H9 (cell line): ENCODE measurements around the gene DEUP1. TPM values are rescaled to one million over a fixed set of nuclear protein-coding genes. Genes with fewer than 3 reads are reported as not detected.

ENCODE experiments used
- DNase-seq: peaks from one replicate; pipeline ENCODE4 v3.0.0-alpha.2; 2017
- H2AFZ ChIP-seq: one replicate; pipeline ENCODE4 v1.6.1; 2013; ENCODE audit warnings: mild to moderate bottlenecking, low read length, control low read depth, moderate library complexity
- H2AK5ac ChIP-seq: 2 replicates; pipeline ENCODE4 v1.6.1; 2013; ENCODE audit warnings: low read length, control low read depth, mixed read lengths; ENCODE audit not compliant: insufficient read length
- H2BK120ac ChIP-seq: one replicate; pipeline ENCODE4 v1.6.1; 2013; ENCODE audit warnings: low read depth, mild to moderate bottlenecking, low read length, control low read depth, inconsistent platforms; ENCODE audit not compliant: poor library complexity, severe bottlenecking
- H2BK12ac ChIP-seq: 2 replicates; pipeline ENCODE4 v1.6.1; 2013; ENCODE audit warnings: low read length, control low read depth, mixed read lengths, low read depth; ENCODE audit not compliant: insufficient read length
- H2BK15ac ChIP-seq: 2 replicates; pipeline ENCODE4 v1.6.1; 2013; ENCODE audit warnings: low read depth, low read length, control low read depth
- H2BK20ac ChIP-seq: one replicate; pipeline ENCODE4 v1.6.1; 2013; ENCODE audit warnings: low read depth, mild to moderate bottlenecking, low read length, control low read depth, inconsistent platforms; ENCODE audit not compliant: poor library complexity, severe bottlenecking
- H2BK5ac ChIP-seq: 2 replicates; pipeline ENCODE4 v1.6.1; 2013; ENCODE audit warnings: low read length, control low read depth, mixed read lengths; ENCODE audit not compliant: insufficient read length
- H3K14ac ChIP-seq: 2 replicates; pipeline ENCODE4 v1.6.1; 2013; ENCODE audit warnings: low read length, control low read depth; ENCODE audit not compliant: insufficient read depth
- H3K18ac ChIP-seq: 2 replicates; pipeline ENCODE4 v1.6.1; 2013; ENCODE audit warnings: low read depth, mild to moderate bottlenecking, mixed read lengths, low read length, control low read depth; ENCODE audit not compliant: insufficient read length
- H3K23ac ChIP-seq: 2 replicates; pipeline ENCODE4 v1.6.1; 2013; ENCODE audit warnings: low read length, control low read depth, mixed read lengths, low read depth; ENCODE audit not compliant: insufficient read length
- H3K23me2 ChIP-seq: 2 replicates; pipeline ENCODE4 v1.6.1; 2013; ENCODE audit warnings: low read depth, mild to moderate bottlenecking, mixed read lengths, low read length, control low read depth; ENCODE audit not compliant: insufficient read length, poor library complexity, severe bottlenecking
- H3K27ac ChIP-seq: 2 replicates; pipeline ENCODE4 v1.5.1; 2013; ENCODE audit warnings: low read length, control low read depth, mixed read lengths, low read depth; ENCODE audit not compliant: insufficient read length
- H3K27me3 ChIP-seq: 2 replicates; pipeline ENCODE4 v1.6.1; 2013; ENCODE audit warnings: low read length, control low read depth, inconsistent platforms; ENCODE audit not compliant: insufficient read depth
- H3K4ac ChIP-seq: 2 replicates; pipeline ENCODE4 v1.6.1; 2013; ENCODE audit warnings: low read depth, mild to moderate bottlenecking, control low read depth, inconsistent platforms, low read length, moderate library complexity
- H3K4me1 ChIP-seq: 2 replicates; pipeline ENCODE4 v1.6.1; 2013; ENCODE audit warnings: low read length, control low read depth, inconsistent platforms; ENCODE audit not compliant: insufficient read depth
- H3K4me2 ChIP-seq: 2 replicates; pipeline ENCODE4 v1.6.1; 2013; ENCODE audit warnings: low read length, control low read depth, mixed read lengths; ENCODE audit not compliant: insufficient read length, insufficient read depth
- H3K56ac ChIP-seq: 2 replicates; pipeline ENCODE4 v1.6.1; 2013; ENCODE audit warnings: low read depth, mild to moderate bottlenecking, mixed read lengths, low read length, control low read depth; ENCODE audit not compliant: insufficient read length
- H3K79me1 ChIP-seq: 2 replicates; pipeline ENCODE4 v1.6.1; 2013; ENCODE audit warnings: low read depth, mild to moderate bottlenecking, moderate library complexity, low read length, control low read depth, inconsistent platforms; ENCODE audit not compliant: insufficient read depth, poor library complexity, severe bottlenecking
- H3K79me2 ChIP-seq: 2 replicates; pipeline ENCODE4 v1.6.1; 2013; ENCODE audit warnings: low read length, control low read depth, inconsistent platforms; ENCODE audit not compliant: insufficient read depth
- H3K9ac ChIP-seq: 2 replicates; pipeline ENCODE4 v1.6.1; 2013; ENCODE audit warnings: low read length, control low read depth, mixed read lengths; ENCODE audit not compliant: insufficient read length; ENCODE audit errors: extremely low read depth
- H3K9me3 ChIP-seq: one replicate; pipeline ENCODE4 v1.6.1; 2013; ENCODE audit warnings: low read depth, low read length, inconsistent platforms; ENCODE audit not compliant: control insufficient read depth
- H3T11ph ChIP-seq: one replicate; pipeline ENCODE4 v1.6.1; 2013; ENCODE audit warnings: mild to moderate bottlenecking, low read length, control low read depth, inconsistent platforms
- H4K20me1 ChIP-seq: one replicate; pipeline ENCODE4 v1.6.1; 2013; ENCODE audit not compliant: control insufficient read depth, insufficient read length, insufficient read depth
- H4K5ac ChIP-seq: 2 replicates; pipeline ENCODE4 v1.6.1; 2013; ENCODE audit warnings: low read depth, mild to moderate bottlenecking, mixed read lengths, low read length, control low read depth; ENCODE audit not compliant: insufficient read length
- H4K8ac ChIP-seq: replicated peaks from 2 replicates; pipeline ENCODE4 v1.6.1; 2013; ENCODE audit warnings: low read length, control low read depth, mixed read lengths, low read depth; ENCODE audit not compliant: insufficient read length
- H4K91ac ChIP-seq: 2 replicates; pipeline ENCODE4 v1.6.1; 2013; ENCODE audit warnings: low read depth, mild to moderate bottlenecking, moderate library complexity, mixed read lengths, low read length, control low read depth; ENCODE audit not compliant: insufficient read length
- H3K27ac Mint-ChIP-seq, 3 experiments: 2 replicates in 2 of 3; 3 replicates in 1 of 3; pipeline ENCODE4 v1.8.0; 2020 to 2021; ENCODE audit warnings: mixed read lengths in 3 of 3, mild to moderate bottlenecking in 1 of 3, moderate library complexity in 1 of 3
- H3K27me3 Mint-ChIP-seq: 2 replicates; pipeline ENCODE4 v1.8.0; 2021; ENCODE audit warnings: low read depth, mild to moderate bottlenecking, moderate library complexity, mixed read lengths
- H3K36me3 Mint-ChIP-seq, 3 experiments: 2 replicates in 2 of 3; 3 replicates in 1 of 3; pipeline ENCODE4 v1.8.0; 2020 to 2021; ENCODE audit warnings: low read depth in 3 of 3, mixed read lengths in 3 of 3; ENCODE audit not compliant: insufficient read depth in 1 of 3
- H3K4me1 Mint-ChIP-seq, 2 experiments: 2 replicates each; pipeline ENCODE4 v1.8.0; 2020; ENCODE audit warnings: mixed read lengths in 2 of 2
- H3K4me3 Mint-ChIP-seq, 2 experiments: 2 replicates in 1 of 2; 3 replicates in 1 of 2; pipeline ENCODE4 v1.8.0; 2020 to 2021; ENCODE audit warnings: mild to moderate bottlenecking in 2 of 2, mixed read lengths in 2 of 2, moderate library complexity in 1 of 2
- H3K9me3 Mint-ChIP-seq, 2 experiments: 2 replicates in 1 of 2; 3 replicates in 1 of 2; pipeline ENCODE4 v1.8.0; 2020; ENCODE audit warnings: mild to moderate bottlenecking in 2 of 2, mixed read lengths in 2 of 2, moderate library complexity in 1 of 2
- WGBS: extraction: QIAGEN DNeasy Blood & Tissue Kit; methylation state at CpG from one replicate; pipeline ENCODE4 v1.1.7; 2013; ENCODE audit warnings: missing lambda C conversion rate, low lambda C conversion rate, mixed read lengths; ENCODE audit not compliant: insufficient read length; ENCODE audit errors: extremely low coverage; 5-methylcytosine and 5-hydroxymethylcytosine counted together
- total RNA-seq: library from RNA; stranded (reverse); gene quantifications from 2 replicates; pipeline ENCODE4 v1.2.1, GENCODE V29; 2021
- TF ChIP-seq, protein P1 (sequence below): fragments of 200-600 bp; sonication (generic); conservative IDR thresholded peaks from 3 replicates; pipeline ENCODE4 v1.8.0; 2021; ENCODE audit warnings: antibody characterized with exemption, mild to moderate bottlenecking

DEUP1 gene
- total RNA-seq, 1 experiment from 2014 or later, result 0.22 TPM

- Histone ChIP-seq H3K79me2 (no peaks in the 10 kb centered on the region), H3K27ac (no peak overlapping the region), H2BK12ac (no peak overlapping the region), H3K56ac (no peak overlapping the region), H4K91ac (no peak overlapping the region), H3K4me2 (peak overlapping the region; percentile 11), H2BK15ac (no peak overlapping the region), H3K14ac (peak overlapping the region; percentile 86; the same call in 1 of the 2 replicates), H4K8ac (no peak overlapping the region), H3K9ac (no peak overlapping the region), H3T11ph (no peak overlapping the region), H4K5ac (no peak overlapping the region), H2BK20ac (no peak overlapping the region), H2AFZ (peak overlapping the region; percentile 1), H3K23ac (no peak overlapping the region), H4K20me1 (no peaks in the 10 kb centered on the region), H2BK5ac (no peak overlapping the region), H3K27me3 (no peaks in the 10 kb centered on the region), H3K4ac (no peak overlapping the region), H3K79me1 (no peaks in the 10 kb centered on the region), H2AK5ac (no peak overlapping the region), H3K4me1 (peaks cover 4% of the 10 kb centered on the region; the same call in 1 of the 2 replicates), H2BK120ac (no peak overlapping the region), H3K9me3 (no peaks in the 10 kb centered on the region), H3K23me2 (no peaks in the 10 kb centered on the region), H3K18ac (peak overlapping the region; percentile 93)
- WGBS, result no CpG with 5 or more reads among the region's 8 CpGs
- DNase-seq, result peak; percentile 92
- Mint-ChIP-seq H3K4me1 (peaks cover 10 to 11% of the 10 kb centered on the region in 2 experiments), H3K9me3 (peaks cover 17 to 18% of the 10 kb centered on the region in 2 experiments), H3K27ac (peak overlapping the region; percentile 59 to 97 (median 83); a peak in 4 of 7 replicates), H3K36me3 (peaks cover 0 to 14% (median 10%) of the 10 kb centered on the region in 3 experiments; a peak in 5 of 7 replicates), H3K4me3 (peak overlapping the region in 1 of 2 experiments; percentile 48; a peak in 3 of 5 replicates), H3K27me3 (peaks cover 8% of the 10 kb centered on the region)
- TF ChIP-seq, protein P1, sequence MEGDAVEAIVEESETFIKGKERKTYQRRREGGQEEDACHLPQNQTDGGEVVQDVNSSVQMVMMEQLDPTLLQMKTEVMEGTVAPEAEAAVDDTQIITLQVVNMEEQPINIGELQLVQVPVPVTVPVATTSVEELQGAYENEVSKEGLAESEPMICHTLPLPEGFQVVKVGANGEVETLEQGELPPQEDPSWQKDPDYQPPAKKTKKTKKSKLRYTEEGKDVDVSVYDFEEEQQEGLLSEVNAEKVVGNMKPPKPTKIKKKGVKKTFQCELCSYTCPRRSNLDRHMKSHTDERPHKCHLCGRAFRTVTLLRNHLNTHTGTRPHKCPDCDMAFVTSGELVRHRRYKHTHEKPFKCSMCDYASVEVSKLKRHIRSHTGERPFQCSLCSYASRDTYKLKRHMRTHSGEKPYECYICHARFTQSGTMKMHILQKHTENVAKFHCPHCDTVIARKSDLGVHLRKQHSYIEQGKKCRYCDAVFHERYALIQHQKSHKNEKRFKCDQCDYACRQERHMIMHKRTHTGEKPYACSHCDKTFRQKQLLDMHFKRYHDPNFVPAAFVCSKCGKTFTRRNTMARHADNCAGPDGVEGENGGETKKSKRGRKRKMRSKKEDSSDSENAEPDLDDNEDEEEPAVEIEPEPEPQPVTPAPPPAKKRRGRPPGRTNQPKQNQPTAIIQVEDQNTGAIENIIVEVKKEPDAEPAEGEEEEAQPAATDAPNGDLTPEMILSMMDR, result no peak
Observed at GRCh38 chr11:93444617-93445073, 114.1 kb downstream of the DEUP1 start.
